Measurements from ENCODE around the gene TOX2. TPM values are rescaled to one million over a fixed set of nuclear protein-coding genes. Genes with fewer than 3 reads are reported as not detected.

Gene TOX2
- total RNA-seq, 2 donors from 2014 or later, result 4.0 to 6.1 TPM

GRCh38 chr20:43901296-43901695 is 13.4 kb upstream of the TOX2 start:
- no peak for TF ChIP-seq CTCF (IDR thresholded peaks at IDR 0.05)

GRCh38 chr20:43903953-43904826 is 10.5 kb upstream of the TOX2 start:
- DNase-seq, result no peak
- Histone ChIP-seq H3K9ac (ENCODE audit: low read depth in 2 of 2, low read length in 2 of 2) (no peak overlapping the region), H3K4me1 (no peaks in the 10 kb centered on the region), H3K27me3 (no peaks in the 10 kb centered on the region), H3K9me3 (no peaks in the 10 kb centered on the region), H3K4me3 (no peak overlapping the region), H3K27ac (no peak overlapping the region), H3K36me3 (no peaks in the 10 kb centered on the region)
- intact Hi-C loops (cut with DNase I), result no loop called here
- TF ChIP-seq CTCF (IDR thresholded peaks at IDR 0.05), result no peak

More at GRCh38 chr20:43901296-43901695, 13.4 kb upstream of the TOX2 start:
- Histone ChIP-seq H3K4me3 (no peak overlapping the region), H3K9ac (ENCODE audit: low read depth in 2 of 2, low read length in 2 of 2) (no peak overlapping the region), H3K9me3 (no peaks in the 10 kb centered on the region), H3K4me1 (no peaks in the 10 kb centered on the region), H3K27me3 (no peaks in the 10 kb centered on the region), H3K27ac (no peak overlapping the region), H3K36me3 (no peaks in the 10 kb centered on the region)
- DNase-seq, result no peak
- intact Hi-C loops (cut with DNase I), result no loop called here

- Histone ChIP-seq H3K4me1 (no peaks in the 10 kb centered on the region), H3K9me3 (no peaks in the 10 kb centered on the region), H3K27me3 (no peaks in the 10 kb centered on the region), H3K36me3 (no peaks in the 10 kb centered on the region), H3K4me3 (no peak overlapping the region), H3K9ac (ENCODE audit: low read depth in 2 of 2, low read length in 2 of 2) (no peak overlapping the region), H3K27ac (no peak overlapping the region)
- no peak for DNase-seq
- intact Hi-C loops (cut with DNase I), result no loop called here
- no peak for TF ChIP-seq CTCF (IDR thresholded peaks at IDR 0.05)
These were observed 9.8 kb upstream of the TOX2 start for GRCh38 chr20:43904827-43905177.

GRCh38 chr20:43906505-43907034 is 8.1 kb upstream of the TOX2 start:
- TF ChIP-seq CTCF (IDR thresholded peaks at IDR 0.05), result no peak
- no peaks in the 10 kb centered on the region for H3K27me3 ChIP-seq
- no peak for DNase-seq
- no peak overlapping the region for H3K9ac ChIP-seq (ENCODE audit: low read depth in 2 of 2, low read length in 2 of 2)
- no peak overlapping the region for H3K4me3 ChIP-seq
- no peaks in the 10 kb centered on the region for H3K4me1 ChIP-seq
- H3K36me3 ChIP-seq, result no peaks in the 10 kb centered on the region
- intact Hi-C loops (cut with DNase I), result no loop called here
- no peaks in the 10 kb centered on the region for H3K9me3 ChIP-seq
- no peak overlapping the region for H3K27ac ChIP-seq

GRCh38 chr20:43909211-43909610 is 5.4 kb upstream of the TOX2 start:
- no peak for TF ChIP-seq CTCF (IDR thresholded peaks at IDR 0.05)
- Histone ChIP-seq H3K4me3 (no peak overlapping the region), H3K9me3 (no peaks in the 10 kb centered on the region), H3K9ac (ENCODE audit: low read depth in 2 of 2, low read length in 2 of 2) (no peak overlapping the region), H3K27ac (no peak overlapping the region), H3K4me1 (no peaks in the 10 kb centered on the region), H3K36me3 (no peaks in the 10 kb centered on the region), H3K27me3 (peaks cover 3% of the 10 kb centered on the region)
- intact Hi-C loops (cut with DNase I), result no loop called here
- DNase-seq, result no peak
